Kasumi-1 (cell line): ENCODE data around the gene FDCSP.
"Not testable (repeated sequence)": the region's sequence is repeated elsewhere in the genome, so short reads cannot be mapped to it uniquely, and the experiment has no call there.

ENCODE experiments used
- DNase-seq, 2 experiments: peaks; one replicate each; lab custom pipeline; 2025; lab: John Stamatoyannopoulos, UW

Gene FDCSP

DNA sequence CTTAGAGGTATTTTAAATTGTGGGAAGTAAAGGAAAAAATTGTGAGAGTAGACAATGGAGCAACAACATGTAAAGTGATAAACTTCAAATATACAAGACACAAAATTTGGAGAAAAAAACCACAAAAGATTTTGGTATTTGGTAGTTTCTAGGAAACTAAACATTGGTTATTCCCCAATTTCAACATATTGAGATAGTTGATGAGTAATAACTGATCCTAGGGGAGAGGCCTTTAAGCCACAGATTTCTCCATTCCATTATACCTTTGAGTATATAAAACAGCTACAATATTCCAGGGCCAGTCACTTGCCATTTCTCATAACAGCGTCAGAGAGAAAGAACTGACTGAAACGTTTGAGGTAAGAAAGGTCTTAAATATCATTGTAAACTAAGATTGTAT lies at the start of gene FDCSP:
Gene FDCSP, plus strand, starts transcription at position 301 of the 400 bp plus-strand sequence. CDS start 5,071 bp downstream, outside the sequence.
- no peak for DNase-seq

DNA sequence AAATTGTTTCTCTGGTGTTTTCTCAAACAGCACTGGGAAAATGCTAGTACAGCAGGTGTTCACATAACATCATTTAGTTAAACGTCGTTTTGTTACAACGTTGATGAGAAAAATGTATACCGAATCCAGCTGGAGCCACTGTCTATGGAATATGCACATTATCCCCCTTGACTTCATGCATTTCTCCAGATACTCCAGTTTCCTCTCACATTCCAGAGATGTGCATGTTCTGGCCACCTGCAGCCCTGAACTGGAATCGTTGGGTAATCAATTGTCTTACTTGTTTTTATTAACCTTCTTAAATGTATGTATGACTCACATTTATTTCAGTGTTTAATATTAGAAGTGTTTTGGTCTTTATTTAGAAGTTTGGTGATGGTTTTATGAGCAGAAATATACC lies 48.8 kb upstream of the FDCSP start:
- DNase-seq, result no peak

DNA sequence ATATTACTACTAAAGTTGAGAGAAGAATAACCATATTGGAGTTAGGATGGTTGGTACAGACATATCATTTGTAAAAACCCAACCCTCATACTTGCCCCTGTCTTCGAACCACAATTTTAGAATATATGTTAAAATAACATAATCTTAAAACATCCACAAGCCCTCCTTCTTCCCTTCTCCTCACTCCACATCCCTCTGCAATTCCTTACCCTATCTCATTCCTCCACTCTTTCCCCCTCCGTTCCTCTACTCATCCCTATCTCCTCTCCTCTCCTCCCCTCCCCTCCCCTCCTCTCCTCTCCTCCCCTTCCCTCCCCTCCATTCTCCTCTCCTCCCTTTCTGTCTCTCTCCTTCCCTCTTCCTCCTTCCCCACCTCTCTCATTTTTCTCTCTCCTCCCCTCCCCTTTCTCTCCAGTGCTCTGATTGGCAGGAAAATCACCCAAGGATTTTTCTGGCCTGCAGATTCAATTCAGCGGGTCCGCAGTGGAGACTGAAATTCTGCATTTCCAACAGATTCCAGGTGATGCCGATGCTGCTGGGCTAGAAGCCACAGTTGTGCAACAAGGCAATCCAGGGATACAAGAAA lies 47.8 kb upstream of the FDCSP start:
- DNase-seq, result no peak

DNA sequence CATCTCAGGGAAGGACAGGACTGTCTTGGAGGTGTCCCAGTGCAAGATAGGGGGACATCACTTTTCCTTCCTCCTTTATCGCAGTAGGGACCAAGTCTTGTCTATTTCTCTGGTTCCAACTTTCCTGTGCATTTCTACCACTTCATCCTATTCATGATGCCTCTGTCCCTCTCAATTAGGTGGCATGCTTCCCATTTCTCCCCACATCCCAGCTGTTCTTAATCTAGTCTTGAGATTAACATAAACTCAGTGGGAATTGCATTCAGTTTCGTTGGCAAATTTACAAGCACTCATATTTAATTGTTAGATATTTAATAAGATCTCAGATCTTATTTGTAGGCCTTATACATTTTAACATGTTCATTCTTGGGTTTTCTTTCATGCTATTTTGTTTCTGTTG lies 46.1 kb upstream of the FDCSP start:
- DNase-seq, result no peak

DNA sequence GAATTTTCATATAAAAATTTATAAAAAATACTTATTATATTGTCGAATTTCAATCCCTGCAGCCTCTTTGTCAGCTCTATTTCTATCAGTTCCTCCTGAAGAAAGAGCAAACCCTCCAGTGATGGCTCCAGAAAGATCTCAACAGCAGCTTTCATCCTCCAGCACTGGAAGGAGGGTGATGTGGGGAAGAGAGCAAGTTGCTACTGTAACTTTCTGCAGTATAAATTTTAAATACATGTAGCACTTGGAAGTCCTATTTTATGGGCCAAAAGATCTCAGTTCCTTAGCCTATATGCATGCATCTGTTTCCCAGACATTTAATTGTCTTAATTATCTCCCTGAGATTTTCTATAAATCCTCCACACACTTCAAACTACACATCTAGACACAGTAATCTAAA lies 44.1 kb upstream of the FDCSP start:
- DNase-seq, result no peak

DNA sequence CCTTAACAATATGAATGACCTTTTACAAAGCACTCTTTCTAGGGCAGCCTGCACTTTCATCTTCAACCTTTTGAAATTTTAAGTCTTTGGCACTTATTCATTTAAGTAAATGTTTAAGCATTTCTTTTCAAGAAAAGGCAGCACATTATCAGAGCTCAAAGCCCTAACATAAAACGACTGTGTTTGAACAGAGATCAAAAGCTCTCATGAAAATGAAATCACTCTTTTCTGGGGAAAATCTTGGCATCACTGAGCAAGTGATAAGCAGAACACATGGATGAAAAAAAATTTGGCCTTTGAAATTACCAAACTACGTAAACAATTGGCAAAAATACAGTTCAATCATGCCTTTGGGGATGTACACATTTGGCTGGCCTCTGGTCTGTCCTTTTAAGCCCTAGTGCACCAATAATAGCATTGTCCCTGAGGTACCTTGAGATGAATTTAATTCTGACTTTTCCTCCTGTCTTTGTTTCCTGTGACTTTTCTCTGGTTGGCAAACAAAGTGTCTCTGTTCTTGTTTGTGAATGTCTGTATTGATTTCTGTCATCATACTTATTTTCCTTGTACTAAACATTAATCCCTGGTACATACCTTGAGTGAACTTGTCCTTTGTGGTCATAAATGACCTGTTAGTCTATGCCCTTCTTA lies 43.3 kb upstream of the FDCSP start:
- DNase-seq, result no peak

DNA sequence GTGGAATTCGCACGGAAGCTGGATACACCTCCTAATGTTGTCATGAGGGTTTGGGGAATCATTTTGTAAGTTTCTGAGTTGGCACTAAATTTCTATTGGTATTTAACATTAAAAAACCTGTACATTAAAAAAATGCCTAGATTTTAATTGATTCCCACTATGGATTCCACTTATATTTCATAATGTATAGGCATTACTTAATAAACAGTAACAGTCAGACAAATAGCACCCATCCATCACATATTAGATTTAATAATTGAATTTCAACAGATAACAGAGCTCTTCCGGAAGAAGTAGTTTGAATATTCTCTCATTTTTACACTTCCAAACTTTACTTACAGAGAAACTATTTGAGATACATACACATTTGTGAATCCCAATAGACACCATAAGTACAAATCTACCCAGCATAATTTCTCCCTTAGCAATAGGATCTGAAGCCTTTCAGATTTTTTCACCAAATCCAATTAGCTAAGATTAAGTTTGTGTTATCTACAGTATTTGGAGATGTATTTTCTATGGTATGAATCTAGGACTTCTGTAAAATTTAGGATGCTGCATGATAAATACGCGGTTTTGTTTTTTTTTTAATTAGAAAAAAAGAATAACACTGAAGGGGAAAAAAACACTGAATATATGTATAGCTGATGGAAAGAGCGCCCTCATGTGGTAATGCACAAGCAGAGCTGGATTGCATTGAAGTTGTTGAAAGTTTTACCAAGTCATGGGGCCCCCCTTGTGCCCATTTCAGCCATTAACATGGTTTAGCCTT lies 42.6 kb upstream of the FDCSP start:
- peak; percentile 69 to 72 for DNase-seq

DNA sequence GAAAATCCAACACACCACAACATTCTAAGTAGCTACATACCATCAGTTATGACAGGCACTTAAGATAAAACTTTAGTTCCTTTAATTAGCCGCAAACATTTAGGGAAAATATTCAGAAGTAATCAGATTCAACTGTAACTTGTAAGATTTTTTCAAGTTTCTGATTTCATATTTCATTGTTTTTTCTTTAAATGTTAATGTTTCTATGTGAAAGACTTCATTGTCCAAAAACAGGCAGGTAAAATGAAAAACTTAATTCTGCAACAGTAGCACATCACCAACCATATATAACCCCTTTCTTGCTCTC lies 42.0 kb upstream of the FDCSP start:
- no peak for DNase-seq

DNA sequence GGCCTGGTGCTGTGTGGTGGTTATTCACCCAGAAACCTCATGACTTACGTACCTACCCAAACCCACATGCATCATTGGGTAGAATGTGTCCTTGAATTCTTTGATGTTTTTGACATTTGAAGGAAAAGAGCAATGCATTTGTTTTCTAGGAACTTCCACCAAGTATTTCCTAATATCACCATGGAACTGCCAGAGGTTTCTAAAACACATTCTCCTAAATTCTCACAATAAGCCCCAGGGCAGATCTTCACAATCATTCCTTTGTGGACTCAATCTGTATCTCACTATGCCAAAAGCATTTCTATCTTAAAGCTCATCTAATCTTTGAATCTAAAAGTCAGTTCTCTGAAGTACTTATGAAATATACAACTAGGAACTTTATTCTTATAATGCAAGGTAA lies 38.7 kb upstream of the FDCSP start:
- no peak for DNase-seq

DNA sequence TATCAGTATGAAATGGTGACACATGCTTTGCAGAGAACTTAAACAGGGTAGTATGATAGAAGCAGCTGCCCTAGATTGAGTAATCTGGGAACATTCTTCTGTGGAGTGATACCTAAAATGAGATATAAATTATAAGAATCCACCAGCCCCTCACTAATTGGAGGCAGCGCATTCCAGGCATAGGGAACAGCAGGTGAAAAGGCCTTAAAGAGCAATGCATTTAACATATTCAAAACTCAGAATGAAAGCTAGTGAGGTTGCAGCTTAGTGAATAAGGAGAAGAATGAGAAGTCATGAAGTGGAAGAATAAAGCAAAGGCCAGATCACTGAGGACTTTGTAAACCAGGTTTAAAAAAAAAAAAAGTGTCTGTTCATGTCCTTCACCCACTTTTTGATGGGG lies 35.3 kb upstream of the FDCSP start:
- no peak for DNase-seq

DNA sequence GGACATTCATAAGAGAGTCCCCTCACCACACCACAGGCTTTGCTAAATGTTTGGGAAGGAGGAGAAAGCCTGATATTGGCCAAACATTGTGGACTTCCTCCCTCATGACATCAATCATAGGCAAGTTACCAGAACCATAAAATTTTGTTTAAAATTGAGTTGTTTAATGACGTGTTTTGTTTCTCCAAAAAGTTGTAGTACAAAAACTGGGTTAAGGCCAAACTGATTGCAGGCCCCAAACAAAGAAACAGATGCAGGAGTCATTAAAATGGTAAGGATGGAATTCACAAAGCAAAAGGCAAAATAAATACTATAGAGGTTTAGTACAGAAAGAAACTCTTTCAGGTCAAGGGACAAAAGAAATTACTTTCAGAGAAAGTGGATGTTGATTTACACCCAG lies 34.3 kb upstream of the FDCSP start:
- DNase-seq, result no peak

DNA sequence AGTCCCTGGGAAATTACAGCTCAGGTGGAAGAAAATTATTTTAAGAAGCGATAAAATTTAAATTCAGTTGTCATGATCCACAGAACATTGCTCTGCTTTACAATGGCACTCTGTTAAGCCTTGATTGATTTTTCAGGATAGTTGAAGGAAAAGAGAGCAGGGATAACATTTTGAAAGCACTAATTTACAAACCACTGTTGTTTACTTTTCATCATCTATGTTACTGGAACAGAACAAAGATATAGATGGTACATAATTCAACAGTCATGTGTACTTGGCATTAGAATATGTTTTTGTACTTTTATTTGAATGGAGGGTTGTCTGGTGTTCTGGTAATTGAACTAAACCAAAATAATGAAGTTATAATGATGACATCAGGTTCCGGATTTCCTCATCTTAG lies 33.0 kb upstream of the FDCSP start:
- DNase-seq, result no peak

DNA sequence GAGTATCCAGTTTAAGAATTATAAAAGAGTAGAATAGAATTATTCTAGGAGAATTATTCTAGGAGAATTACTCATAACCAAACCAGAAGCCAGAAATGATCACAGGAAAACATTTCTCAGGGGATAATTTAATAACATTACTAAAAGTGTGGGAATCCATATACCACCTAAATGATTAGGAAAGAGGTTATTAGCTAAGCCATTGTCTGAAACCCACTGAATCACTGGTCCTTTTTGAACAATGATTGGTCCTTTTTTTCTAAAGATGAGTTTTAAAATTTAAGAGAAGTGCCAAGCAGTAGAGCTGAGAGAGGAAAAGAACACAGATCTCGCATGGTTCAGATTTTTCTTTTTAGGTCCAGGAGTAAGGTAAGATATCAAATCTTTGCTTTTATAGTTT lies 30.5 kb upstream of the FDCSP start, which contains the start of gene ODAM:
Gene ODAM, plus strand, starts transcription at position 301 of the 400 bp plus-strand sequence. CDS start 819 bp downstream, outside the sequence.
- no peak for DNase-seq

DNA sequence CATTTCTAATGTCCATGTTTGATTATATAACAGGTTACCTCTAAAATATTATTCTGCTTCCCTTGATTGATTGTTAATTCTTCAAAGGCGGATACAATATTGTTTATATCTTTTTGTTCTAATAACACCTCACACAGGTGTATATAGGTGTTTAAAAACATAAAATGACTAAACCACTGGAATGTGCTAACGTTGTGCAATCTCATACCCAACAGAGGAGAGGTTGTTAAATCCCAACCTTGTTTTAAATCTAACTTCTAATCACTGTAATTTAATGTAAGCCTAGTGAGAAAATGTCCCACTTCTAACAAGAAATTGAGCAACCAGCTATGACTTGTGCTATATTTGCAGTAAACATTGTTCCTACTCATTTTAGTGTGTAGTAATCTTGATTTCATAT lies 29.1 kb upstream of the FDCSP start:
- DNase-seq, result no peak

DNA sequence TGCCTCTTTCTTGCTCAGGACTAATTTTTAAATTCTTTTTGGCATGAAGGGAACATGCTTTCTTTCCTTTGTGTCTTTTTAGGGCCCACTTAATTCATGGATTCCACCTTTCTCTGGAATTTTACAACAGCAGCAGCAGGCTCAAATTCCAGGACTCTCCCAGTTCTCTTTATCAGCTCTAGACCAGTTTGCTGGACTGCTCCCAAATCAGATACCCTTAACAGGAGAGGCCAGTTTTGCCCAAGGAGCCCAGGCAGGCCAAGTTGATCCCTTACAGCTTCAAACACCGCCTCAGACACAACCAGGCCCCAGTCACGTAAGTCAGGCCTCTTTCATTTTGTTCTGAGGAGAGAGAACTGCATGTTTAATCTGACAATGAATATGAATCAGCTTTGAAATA lies 28.1 kb upstream of the FDCSP start:
- DNase-seq, result no peak

DNA sequence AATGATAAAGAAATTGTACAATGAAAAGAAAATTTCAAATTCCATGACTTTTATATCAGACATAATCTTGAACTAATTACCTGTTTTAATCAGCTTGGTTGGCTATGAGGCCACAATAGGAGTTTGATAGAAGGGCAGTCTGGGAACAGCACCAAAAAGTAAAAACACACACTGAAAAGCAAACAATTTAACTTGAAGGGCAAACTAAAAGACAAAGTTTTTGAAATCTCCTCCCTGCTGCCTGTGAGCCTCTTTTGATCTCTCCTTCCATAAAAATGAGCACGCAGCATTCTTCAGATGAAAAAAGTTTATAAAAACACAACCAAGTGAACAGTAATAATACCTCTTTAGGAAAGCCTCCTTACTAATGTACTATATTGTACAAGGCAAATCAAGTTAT lies 22.3 kb upstream of the FDCSP start:
- no peak for DNase-seq

DNA sequence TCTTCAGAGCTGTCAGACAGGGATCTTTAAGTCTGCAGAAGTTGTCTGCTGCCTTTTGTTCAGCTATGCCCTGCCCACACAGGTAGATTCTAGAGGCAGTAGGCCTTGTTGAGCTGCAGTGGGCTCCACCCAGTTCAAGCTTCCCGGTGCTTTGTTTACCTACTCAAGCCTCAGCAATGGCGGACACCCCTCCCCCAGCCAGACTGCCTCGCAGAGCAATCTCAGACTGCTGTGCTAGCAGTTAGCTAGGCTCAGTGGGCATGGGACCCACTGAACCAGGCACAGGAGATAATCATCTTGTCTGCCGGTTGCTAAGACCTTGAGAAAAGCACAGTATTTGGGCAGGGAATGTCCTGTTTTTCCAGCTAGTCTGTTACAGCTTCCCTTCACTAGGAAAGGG lies 13.2 kb upstream of the FDCSP start:
- not testable (repeated sequence) for DNase-seq

DNA sequence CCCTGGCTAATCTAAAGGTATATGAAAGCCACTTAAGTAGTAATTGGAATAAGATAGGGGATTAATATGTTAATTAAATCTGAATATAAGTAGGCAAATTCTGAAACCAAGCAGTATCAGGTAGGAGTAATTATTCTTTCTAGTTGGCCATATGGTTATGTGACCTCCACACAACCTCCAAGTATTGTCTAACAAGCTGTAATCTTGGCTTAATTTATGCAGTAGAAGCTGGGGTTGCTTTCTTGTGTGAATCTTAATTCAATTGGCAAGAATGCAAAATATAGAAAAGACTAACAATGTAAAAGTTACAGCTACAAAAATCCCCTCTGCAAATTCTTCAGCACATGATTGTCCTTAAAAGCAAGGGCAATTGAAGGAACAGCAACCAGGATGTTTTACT lies 9.8 kb upstream of the FDCSP start:
- not testable (repeated sequence) for DNase-seq

DNA sequence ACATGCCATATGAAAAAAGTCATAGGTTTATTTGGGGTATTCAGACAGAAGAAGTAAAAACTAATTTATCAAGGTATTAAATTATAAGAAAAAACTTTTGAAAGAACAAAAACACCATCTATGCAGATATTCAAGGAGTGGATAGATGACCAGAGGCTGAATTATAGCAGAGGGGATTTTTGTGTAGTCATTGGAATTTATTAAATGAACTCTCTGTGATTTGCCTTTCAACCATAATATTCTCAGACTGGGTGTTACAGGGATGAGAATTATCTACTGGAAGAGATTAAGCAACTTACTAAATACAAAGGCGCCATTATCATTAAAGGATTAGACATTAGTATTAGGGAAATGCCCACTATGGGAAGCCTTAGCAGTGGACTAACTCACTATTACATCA lies 9.4 kb upstream of the FDCSP start:
- DNase-seq, result not testable (repeated sequence)

DNA sequence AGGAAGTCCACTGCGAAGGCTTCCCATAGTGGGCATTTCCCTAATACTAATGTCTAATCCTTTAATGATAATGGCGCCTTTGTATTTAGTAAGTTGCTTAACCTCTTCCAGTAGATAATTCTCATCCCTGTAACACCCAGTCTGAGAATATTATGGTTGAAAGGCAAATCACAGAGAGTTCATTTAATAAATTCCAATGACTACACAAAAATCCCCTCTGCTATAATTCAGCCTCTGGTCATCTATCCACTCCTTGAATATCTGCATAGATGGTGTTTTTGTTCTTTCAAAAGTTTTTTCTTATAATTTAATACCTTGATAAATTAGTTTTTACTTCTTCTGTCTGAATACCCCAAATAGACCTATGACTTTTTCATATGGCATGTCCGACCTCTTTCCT lies 4.5 kb upstream of the FDCSP start:
- not testable (repeated sequence) for DNase-seq

DNA sequence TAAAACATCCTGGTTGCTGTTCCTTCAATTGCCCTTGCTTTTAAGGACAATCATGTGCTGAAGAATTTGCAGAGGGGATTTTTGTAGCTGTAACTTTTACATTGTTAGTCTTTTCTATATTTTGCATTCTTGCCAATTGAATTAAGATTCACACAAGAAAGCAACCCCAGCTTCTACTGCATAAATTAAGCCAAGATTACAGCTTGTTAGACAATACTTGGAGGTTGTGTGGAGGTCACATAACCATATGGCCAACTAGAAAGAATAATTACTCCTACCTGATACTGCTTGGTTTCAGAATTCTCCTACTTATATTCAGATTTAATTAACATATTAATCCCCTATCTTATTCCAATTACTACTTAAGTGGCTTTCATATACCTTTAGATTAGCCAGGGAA lies 4.1 kb upstream of the FDCSP start:
- DNase-seq, result not testable (repeated sequence)

DNA sequence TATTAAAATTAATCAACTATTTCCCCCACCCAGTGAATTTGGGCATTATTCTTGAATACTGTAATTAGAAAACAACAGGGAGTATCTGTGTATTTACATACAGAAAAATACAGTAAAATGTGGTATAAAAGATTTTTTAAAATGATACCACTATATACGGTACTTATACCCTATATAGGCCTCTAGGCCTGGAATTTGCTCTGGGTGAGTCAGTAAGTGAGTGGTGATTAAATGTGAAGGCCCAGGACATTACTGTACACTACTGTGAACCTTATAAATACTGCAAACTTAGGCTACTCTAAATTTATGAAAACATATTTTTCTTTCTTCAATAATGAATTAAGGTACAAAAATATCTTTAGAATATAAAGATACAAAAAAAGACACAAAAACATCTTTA lies 10.2 kb downstream of the FDCSP start:
- DNase-seq, result no peak

DNA sequence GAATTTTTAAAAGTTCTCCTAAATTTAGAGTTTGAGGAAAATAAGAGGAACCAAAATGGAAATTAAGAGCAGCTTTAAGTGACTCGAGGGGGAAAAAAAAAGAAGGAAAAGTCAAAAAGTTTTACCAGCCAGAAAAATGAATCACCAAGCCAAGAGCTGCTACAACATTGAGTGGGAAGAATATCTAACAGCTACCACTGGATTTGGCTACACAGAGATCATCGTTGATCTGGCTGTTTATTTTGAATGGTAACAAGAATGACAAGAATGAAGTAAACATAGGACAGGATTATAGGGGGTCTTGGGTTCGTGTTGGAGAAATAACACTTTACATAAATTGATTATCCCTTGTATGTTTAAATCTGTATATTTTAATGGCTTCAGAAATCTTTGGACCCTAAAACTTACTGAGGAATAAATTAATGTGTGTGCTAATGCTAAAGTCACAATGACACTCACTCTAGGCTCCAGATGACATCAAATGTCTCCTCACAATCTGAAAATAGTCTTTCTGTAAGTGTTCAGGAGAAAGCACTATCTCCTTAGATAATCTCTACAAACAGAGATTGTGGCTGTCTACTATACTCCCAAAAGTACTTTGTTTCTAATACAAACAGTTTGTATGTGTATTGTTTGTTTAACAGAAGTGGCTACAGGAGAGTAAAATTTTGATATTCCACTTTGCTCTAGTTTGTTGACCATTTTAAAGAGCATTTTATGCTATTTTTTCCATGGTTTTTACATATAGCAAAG lies 13.4 kb downstream of the FDCSP start:
- no peak for DNase-seq
